ENCODE results near the gene CEP57L1.

DNA sequence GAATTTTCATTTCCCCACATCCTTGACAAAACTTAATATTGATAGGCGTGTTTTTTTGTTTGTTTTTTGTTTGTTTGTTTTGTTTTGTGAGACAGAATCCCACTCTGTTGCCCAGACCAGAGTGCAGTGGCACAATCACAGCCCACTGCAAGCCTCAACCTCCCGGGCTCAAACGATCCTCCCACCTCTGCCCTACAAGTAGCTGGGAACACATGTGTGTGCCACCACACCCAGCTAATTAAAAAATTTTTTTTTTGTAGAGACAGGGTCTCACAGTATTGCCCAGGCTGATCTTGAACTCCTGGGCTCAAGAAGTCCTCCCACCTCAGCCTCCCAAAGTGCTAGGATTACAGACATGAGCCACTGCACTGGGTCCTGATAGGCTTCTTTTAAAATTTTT is 9.2 kb downstream of the CEP57L1 start:
- TF ChIP-seq EZH2phosphoT487 (IDR thresholded peaks at IDR 0.05; ENCODE audit: low read depth, severe bottlenecking, unreplicated experiment), result no peak
- no peak for TF ChIP-seq EZH2 (IDR thresholded peaks at IDR 0.05; ENCODE audit: borderline replicate concordance)
- TF ChIP-seq, protein P1, sequence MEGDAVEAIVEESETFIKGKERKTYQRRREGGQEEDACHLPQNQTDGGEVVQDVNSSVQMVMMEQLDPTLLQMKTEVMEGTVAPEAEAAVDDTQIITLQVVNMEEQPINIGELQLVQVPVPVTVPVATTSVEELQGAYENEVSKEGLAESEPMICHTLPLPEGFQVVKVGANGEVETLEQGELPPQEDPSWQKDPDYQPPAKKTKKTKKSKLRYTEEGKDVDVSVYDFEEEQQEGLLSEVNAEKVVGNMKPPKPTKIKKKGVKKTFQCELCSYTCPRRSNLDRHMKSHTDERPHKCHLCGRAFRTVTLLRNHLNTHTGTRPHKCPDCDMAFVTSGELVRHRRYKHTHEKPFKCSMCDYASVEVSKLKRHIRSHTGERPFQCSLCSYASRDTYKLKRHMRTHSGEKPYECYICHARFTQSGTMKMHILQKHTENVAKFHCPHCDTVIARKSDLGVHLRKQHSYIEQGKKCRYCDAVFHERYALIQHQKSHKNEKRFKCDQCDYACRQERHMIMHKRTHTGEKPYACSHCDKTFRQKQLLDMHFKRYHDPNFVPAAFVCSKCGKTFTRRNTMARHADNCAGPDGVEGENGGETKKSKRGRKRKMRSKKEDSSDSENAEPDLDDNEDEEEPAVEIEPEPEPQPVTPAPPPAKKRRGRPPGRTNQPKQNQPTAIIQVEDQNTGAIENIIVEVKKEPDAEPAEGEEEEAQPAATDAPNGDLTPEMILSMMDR (IDR thresholded peaks at IDR 0.05; ENCODE audit: poor library complexity), result no peak
